HG02870 (cell line): Measurements from ENCODE around the gene OSBPL3.

Experiments
- ATAC-seq: cut with Tn5 transposase; IDR thresholded peaks from one replicate; pipeline ENCODE4 v1.9.1; 2021; ENCODE audit warnings: mild to moderate bottlenecking, moderate library complexity; ENCODE audit not compliant: unreplicated experiment

The OSBPL3 gene

DNA sequence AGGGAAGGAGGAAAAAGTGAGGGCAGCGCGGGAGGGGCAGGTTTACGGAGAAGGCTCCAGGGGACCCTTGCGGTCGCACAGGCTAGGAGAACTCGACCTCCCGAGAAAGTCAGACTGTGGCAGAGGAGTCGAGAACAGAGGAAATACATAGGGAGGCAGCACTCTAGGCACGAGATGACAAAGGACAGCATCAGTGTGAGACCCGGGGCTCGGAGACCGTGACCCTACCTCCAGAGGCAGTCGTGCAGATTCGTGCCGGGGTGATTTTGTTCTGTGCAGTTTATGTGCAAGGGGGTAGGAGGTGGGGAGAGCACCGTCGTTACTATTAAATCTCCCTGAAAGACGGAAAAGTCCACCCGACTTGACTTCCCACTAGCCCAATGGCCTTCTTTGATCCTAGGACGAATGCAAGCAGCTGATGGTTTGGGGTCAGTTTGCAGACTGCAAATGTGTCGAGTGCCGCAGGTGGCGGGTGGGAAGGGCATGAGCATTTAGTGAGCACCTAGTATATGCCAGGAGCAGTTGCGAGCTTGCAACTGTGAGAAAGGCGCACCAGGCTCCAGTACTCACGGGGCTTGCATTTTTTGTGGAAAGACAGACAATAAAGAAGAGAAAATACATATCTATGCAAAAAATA is 674 bp upstream of the OSBPL3 start:
- peak; percentile 14 for ATAC-seq

DNA sequence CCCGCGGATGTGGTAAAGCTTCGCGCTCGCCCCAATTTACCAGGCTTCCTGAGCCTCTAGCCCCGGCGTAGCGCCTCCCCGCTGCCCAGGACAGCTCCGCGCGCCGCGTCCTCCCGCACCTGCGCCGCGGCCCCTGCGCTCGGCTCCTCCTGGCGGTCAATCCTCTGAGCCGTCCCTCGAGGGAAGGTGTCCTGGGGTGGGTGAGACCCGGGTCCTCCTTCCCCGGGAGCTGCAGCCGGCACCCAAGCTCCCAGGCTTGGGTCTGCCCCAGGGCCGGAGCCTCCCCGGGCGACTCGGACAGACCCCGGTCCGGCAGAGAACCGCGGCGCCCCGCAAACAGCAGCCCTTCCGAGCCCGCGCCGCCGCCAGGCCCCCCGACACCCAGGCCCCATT is 512 bp downstream of the OSBPL3 start:
- ATAC-seq, result peak; percentile 41

DNA sequence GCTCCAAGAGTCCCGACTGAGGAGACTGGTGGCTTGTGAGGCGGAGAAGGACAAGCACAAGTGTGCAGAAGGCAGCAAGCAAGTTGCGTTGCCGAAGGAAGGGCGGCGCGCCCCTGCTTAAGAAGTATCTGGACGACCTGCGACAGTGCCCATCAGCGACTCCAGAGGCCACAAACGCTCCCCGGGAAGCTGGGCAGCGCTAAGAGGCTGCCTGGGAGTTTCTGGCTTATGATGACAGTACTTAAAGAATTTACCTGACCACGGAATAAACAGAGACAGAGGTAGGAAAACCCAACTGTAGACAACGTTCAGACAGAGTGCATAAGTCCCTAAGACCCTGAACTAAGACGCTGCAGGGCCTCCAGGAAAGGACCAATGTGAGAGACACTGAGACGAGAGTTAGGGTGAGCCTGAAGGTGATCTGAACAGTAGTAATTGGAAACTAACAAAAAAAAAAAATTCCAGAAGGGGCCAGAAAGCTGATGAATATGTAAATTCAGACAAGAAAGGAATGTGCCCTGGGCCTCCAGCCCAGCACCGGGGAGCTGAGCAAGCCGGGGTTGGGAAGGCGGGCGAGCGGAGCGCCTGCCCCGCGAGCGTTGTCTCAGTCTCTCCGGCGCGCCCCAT is 1.0 kb downstream of the OSBPL3 start:
- ATAC-seq, result no peak

DNA sequence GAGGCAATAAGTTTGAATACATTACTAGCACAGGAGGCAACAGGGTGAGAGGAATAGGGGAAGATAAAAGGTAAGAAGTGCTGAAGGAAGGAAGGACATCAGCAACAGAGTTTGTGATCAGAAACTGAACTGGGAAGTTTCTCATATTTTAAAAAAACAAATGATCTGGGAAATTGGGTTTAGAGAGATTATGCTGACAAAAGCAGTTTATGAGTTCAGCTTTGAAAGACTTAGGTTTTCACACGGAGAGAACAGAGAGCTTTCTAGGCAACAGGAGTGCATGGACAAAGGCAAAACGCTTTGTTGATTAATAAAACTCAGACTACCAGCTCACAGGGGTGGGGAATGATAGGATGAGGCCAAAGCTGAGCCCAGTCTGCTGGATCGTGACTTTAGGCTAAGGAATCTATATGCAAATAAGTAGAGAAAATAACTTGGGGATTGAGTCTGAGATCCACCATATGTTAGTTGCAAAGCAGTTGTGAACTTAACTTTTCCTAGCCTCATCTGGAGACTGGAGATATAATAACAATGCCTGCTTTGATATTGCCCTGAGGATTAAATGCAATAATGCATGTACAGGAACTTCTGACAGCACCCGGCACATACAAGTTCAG is 4.2 kb downstream of the OSBPL3 start:
- ATAC-seq, result no peak

DNA sequence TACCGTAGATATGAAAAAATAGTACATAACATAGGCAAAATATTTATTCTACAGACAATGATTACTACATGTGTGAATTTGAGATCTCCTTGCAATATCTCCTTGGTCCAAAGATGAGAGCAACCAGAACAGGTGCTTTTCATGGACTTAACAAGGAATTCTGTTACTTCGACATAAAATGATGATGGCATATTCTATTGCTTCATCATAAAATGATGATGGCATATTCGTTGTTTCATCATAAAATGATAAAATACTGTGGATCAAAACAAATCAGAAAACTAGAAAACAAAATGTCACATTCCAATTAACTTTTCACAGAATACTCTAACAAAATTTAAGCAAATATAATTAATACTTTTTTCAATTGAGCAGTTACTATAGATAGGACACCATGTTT is 4.8 kb downstream of the OSBPL3 start:
- ATAC-seq, result no peak

DNA sequence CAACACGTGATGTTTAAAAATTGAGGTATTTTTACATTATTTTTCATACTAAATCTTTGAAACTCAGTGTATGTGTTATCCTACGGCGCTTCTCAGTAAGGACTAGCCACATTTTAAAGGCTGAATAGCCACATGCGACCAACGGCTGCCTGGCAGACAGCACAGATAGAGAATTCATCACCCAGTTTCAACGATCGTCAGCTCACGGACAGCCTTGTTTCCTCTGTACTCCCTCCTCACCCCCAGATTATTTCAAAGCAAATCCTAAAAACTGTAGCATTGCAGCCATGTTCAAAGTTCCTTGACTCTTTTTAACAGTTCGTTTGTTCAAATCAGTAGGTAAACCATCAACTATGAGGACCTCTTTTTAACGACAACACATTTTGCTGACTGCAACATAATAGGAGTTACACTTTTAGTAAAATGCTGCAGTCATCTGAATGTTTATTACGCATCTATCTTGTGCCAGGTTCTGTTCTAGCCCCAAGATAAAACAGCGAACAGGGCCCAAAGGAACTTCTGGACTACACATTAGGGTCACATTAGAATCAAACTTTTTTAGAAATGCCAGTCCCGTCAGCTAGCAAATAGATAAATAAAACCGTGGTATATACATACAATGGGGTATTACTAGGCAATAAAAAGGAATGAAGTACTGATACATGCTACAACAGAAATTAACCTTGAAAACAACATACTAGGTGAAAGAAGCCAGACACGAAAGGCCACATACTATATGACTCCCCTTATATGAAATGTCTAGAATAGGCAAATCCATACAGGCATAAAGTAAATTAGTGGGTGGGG is 5.7 kb downstream of the OSBPL3 start:
- ATAC-seq, result no peak

DNA sequence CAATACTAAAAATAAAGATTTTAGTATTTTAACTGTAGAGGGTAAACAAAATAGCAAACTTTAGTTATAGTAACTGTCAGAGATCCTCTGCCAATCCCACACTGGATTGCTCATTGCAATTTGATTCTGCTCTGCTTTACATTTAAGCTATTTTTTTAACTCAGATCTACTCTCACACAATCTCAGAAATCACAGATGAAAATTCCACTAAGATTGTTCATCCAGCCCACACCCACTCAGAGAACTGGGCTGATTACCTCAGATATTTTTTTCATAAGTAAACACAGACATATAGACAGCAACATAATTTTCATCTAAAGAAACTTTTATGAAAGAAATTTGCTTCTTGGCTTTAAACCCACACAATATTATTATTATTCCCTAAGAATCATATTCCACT is 7.0 kb downstream of the OSBPL3 start:
- ATAC-seq, result no peak

DNA sequence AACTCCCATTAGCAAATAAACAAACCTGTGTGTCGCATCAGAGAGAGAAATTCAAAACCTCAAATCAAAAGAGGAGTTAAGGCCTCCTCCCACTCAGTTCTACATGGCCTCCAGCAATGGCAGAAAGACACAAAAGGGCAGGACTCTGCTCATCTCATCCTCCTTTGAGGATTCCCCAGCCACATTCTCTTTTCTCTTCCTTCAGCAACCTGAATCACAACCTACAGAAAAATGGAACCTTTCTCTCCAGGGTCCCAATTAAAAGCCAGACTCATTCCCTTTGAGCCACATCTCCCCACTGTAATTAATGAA is 7.9 kb downstream of the OSBPL3 start:
- ATAC-seq, result no peak

DNA sequence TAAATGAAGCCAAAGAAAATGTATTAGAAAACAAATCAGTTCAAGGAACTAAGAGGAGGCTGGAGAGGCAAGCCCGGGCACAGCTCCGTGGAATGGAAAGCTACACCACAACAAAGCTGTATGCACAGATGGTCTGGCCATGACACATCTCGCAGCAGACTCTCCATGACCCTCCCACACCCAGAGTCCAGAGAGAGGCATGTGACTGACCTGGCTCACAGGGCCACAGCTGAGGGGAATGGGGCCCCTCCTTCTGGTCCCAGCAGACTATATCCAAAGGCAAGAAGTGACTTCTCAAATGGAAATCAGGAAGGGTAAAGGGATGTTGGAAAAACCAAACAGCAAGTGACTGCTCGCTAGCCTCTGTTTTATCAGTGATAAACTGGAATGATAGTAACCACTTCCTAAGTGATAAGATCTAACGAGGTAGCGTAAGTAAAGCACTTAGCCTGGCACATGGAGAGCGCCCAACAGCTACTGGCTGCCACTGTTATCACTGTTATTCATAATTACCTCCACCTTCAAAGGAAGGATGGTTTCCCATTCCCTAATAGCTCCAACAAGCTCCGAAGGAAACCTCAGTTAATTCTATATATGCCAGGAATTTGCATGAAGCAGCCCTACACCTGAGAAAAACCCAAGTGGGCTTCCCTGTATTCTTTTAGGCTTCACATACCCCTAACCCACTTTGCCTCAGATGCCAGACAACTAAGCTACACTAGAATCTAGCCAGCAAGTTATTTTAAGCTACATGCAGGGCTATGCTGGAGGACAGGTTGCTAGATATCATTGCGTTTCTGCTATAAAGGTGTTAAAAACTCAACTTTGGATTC is 8.4 kb downstream of the OSBPL3 start:
- no peak for ATAC-seq

DNA sequence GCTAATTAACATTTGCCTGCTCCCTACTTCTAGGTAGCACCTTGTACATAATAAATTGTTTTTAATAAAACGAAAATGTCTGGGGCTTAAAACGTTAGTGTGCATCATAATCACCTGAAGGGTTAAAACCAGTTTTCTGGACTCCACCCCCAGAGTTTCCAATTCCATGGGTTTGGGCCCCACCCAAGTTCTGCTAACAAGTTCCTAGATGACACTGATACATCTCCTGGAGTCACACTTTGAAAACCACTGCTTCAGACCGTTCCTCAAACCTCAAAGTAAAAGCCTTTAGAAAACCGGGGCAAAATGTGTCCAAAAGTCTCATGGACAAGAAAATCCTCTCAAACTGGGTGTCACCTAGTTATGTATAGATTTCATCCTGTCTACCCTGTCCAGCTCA is 9.3 kb downstream of the OSBPL3 start:
- no peak for ATAC-seq

DNA sequence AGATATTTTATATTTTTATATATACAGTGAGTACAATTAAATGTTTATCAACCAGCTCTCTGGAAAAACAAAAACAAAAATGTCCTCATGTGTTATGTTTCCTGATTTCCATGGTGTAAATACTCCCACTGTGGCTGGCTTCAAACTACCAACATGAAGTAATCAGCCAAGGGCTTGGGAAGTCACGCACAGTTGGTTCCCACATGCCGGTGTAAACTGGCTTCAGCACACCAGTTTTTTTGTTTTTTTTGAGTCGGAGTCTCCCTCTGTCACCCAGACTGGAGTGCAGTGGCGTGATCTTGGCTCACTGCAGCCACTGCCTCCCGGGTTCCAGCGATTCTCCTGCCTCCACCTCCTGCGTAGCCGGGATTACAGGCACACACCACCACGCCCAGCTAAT is 11.8 kb downstream of the OSBPL3 start:
- ATAC-seq, result no peak

DNA sequence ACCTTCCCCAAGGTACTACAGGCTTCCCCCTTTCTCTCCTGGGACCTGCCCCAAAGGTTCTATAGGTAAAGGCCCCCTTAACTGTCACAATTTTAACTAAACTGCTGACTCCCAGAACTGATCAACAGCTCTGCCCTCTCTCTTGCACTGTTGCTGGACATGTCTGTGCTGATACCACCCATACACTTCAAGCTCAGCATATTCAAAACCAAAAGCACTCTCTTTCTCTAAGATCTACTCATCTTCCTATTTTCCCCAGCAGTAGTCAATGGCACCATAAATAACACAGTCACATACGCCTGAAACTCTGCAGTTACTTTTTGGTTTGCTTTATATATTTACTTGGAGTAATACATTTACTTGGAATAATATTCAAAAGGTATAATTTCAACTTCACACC is 12.3 kb downstream of the OSBPL3 start:
- no peak for ATAC-seq

DNA sequence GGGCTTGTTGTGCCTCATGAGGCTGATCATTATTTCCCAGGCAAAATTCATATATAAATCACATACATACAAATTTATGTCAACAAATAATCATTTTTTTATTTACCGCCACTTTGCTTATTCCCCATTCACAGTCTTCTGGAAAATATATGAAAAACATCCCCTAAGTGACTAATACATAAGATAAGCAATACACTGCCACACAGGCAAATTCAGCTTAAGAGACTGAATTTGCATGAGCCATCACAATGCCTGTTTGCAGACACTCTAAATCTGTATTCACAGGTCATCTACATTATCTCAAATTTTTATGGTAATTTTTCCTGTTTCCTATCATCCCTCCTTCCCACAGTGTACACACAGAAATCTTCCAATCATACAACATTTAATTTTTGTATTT is 13.2 kb downstream of the OSBPL3 start:
- no peak for ATAC-seq

DNA sequence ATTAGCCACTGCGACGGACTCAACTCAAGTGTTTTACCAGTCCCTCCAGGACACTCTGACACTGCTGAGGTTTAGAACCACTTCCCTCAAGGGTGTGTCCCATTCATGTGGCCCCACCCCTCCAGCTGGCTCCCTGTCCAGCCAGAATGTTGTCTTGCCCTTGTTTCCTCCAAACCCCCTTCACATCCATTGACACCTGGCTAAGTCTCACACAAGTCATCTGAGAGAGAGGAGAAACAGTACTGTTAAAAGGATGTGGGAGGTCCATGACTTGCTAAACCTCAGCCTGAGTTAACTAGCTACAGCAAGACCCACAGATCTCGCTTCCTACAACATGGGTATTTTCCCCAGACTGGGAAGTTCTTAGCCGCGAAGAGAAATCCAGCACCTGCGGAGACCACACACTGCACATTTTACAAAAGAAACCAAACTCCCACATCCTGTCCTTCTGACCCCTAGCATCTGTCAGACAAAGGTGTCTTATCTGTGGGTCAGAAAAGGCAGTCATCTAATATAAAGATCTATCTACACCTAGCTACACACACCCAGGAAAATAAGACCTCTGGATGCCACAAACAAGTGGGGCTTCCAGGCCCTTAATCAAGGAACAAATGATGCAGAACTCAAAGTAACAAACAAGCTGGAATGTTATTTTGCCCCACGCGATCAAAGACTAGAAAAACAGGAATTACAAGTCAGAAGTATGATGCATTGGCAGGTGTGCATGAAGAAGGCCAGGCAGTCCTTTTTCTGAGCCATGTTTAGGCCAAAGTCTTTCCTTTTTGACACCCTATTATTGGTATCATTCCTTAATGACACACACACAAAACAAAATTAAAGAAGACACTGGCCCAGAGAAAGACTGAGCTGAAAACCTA is 13.9 kb downstream of the OSBPL3 start:
- peak; percentile 89 for ATAC-seq

DNA sequence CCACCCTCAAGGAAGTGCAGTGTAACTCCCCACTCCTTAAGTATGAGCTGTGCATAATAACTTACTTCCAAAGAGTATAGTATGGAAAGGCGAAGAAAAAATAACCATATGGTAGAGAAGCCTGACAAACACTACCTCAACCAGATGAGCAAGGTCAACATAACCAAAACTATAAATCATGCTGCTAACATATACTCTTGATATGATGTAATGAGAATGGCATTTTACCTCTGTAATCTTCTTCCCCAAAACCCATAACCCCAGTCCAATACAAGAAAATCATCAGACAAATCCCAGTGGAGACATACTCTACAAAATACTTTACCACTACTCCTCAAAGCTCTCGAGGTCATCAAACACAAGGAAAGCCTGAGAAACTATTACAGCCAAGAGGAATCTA is 15.8 kb downstream of the OSBPL3 start:
- ATAC-seq, result no peak

DNA sequence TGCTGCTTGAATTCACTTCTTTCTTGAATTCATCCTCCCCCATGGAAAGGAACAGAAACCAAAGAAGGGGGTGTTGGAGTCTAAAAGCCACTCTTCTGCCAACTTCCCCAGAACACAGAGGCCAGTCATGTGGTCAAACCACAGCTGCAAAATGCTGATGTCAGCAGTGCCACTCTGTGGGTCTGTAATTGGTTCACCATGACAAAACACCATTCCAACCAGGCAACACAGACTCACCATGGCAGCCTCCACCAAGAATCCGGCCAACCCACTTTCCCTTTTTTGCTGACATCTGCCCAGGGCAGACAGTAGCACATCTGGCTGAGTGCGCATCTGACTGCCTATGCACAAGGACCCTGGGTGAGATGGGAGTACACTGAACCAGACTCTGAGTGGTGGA is 16.8 kb downstream of the OSBPL3 start:
- no peak for ATAC-seq

DNA sequence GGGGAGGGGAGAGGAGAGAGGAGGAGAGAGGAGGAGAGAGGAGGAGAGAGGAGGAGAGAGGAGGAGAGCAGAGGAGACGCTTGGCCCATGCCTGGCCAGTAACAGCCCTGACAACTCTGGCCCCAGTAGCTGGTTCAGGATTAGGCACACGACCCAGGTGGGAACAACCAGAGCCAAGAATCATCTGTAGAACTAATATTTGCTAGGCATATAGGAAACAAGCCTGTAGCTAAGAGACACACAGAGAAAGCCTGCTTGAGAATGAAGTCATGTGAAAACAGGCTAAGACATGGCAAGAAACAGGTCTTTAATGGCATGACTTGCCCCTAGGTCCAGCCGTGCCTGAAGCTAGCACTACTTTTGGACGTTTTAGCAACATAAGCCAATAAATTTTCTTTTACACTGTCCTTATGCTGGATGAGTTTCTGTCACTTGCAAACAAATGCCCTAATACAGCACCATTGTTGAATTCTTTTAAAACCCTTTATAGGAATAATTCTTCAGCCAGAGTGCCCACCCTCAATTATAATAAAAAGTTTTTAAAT is 17.5 kb downstream of the OSBPL3 start:
- ATAC-seq, result no peak

DNA sequence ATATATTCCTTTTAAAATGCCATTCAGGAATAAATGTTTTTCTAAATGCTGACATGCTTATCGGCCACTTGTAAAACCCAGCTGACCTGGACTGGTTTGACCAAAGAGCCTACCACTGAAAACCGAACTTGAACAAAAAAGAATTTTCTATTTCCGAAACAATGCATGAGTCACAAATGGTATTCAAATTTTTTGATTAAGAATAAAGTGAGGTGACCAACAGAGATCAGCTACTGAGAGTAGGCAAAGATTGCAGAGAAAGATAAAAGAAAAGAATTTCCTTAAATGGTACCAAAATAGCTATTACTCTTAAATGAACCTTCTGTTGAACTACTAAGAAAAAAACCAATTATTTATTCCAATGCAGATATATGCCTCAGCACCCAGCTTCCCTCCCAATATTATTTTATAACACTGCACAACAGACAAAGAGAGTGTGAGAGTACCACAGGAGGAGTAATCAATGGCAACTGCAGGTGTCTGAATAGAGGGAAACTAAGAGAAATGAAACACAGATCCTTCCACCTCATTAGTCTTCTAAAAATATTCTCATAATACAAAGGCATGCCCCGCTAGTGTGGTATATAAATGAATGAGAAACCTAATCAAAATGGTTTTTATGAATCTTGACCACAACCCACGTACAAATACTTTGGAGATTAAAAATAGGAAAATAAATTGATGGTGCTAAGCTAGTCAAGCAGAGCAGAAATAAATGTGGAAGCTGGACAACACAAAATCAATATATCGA is 20.1 kb downstream of the OSBPL3 start:
- ATAC-seq, result no peak

DNA sequence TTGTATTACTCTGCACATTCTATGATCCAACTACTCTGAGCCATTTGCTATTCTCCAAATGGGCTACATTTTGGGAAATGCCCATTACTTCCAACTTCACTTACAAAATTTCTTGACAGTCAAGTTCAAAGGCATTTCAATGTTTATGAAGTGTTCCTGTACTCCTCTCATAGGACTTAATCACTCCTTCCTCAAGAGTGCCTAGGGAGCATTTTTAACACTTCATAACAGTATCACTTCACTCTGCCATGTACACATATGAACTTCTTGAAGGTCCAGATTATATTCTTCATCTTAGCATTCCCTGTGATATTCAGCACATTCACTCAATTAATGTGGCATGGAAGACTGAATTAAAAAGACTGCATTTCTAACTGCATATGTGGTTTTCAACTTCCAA is 21.6 kb downstream of the OSBPL3 start:
- no peak for ATAC-seq
